Activated T-cell treated with anti-CD3 and anti-CD28 coated beads for 48 hours (primary cell): ENCODE data around the gene MED13L.
"Not testable (repeated sequence)": the region's sequence is repeated elsewhere in the genome, so short reads cannot be mapped to it uniquely, and the experiment has no call there.

ENCODE experiments used
- DNase-seq: peaks from one replicate; pipeline ENCODE4 v3.0.0-alpha.2; 2020; ENCODE audit warnings: low read depth

The MED13L gene

GRCh38 chr12:116150452-116150851 is 127.0 kb downstream of the MED13L start:
- no peak for DNase-seq

- no peak for DNase-seq
Measured at GRCh38 chr12:116150001-116150400, 127.5 kb downstream of the MED13L start.

- no peak for DNase-seq
Measured at GRCh38 chr12:116148844-116149243, 128.6 kb downstream of the MED13L start.

- DNase-seq = no peak
Measured at GRCh38 chr12:116146386-116146785, 131.1 kb downstream of the MED13L start.

GRCh38 chr12:116145451-116145850 is 132.0 kb downstream of the MED13L start:
- DNase-seq = no peak

- DNase-seq = no peak
Measured at GRCh38 chr12:116144384-116144783, 133.1 kb downstream of the MED13L start.

GRCh38 chr12:116143909-116144308 is 133.6 kb downstream of the MED13L start:
- no peak for DNase-seq

GRCh38 chr12:116142936-116143898 is 134.3 kb downstream of the MED13L start:
- DNase-seq = no peak

GRCh38 chr12:116141833-116142162 is 135.7 kb downstream of the MED13L start:
- no peak for DNase-seq

GRCh38 chr12:116141110-116141832 is 136.2 kb downstream of the MED13L start:
- DNase-seq = no peak

- no peak for DNase-seq
Measured at GRCh38 chr12:116140529-116140928, 137.0 kb downstream of the MED13L start.

- DNase-seq = no peak
Measured at GRCh38 chr12:116138781-116139180, 138.7 kb downstream of the MED13L start.

- no peak for DNase-seq
Measured at GRCh38 chr12:116138364-116138763, 139.1 kb downstream of the MED13L start.

GRCh38 chr12:116137318-116137717 is 140.2 kb downstream of the MED13L start:
- DNase-seq = no peak

- DNase-seq = no peak
Measured at GRCh38 chr12:116136340-116136739, 141.2 kb downstream of the MED13L start.

GRCh38 chr12:116135209-116135930 is 142.1 kb downstream of the MED13L start:
- DNase-seq = no peak

GRCh38 chr12:116133636-116134214 is 143.8 kb downstream of the MED13L start:
- DNase-seq = no peak

GRCh38 chr12:116133149-116133548 is 144.3 kb downstream of the MED13L start:
- DNase-seq = no peak

- DNase-seq = not testable (repeated sequence)
Measured at GRCh38 chr12:116131987-116132386, 145.5 kb downstream of the MED13L start.

GRCh38 chr12:116131176-116131575 is 146.3 kb downstream of the MED13L start:
- DNase-seq = no peak

GRCh38 chr12:116130431-116130830 is 147.1 kb downstream of the MED13L start:
- DNase-seq = no peak

GRCh38 chr12:116128779-116129178 is 148.7 kb downstream of the MED13L start:
- DNase-seq = no peak
